Body of pancreas (tissue), 4 donors: ENCODE measurements around the gene DBR1.

Experiments
- CTCF ChIP-seq, 7 experiments: fragments of 450-650 bp in 4 of 7; fragments of 200-600 bp in 3 of 7; sonication (generic) in 3 of 7; IDR thresholded peaks; one replicate each; pipeline ENCODE4 v1.5.1; 2016 to 2019; ENCODE audit warnings: antibody characterized with exemption in 7 of 7
- POLR2A ChIP-seq, 3 donors: fragments of 450-650 bp; IDR thresholded peaks; one replicate each; pipeline ENCODE4 v1.6.1; 2016; ENCODE audit warnings: antibody characterized with exemption in 3 of 3, mild to moderate bottlenecking in 2 of 3

- TF ChIP-seq CTCF (IDR thresholded peaks at IDR 0.05) (peak in 1 of 7 experiments; percentile 9), POLR2A (IDR thresholded peaks at IDR 0.05) (no peak)
Observed at GRCh38 chr3:138113326-138113725, 61.4 kb downstream of the DBR1 start.
